Skeletal muscle cell (primary cell): ENCODE data around the gene TWIST1.

Source experiments
- DNase-seq: peaks from one replicate; pipeline ENCODE4 v3.0.0-alpha.2; 2010; ENCODE audit warnings: low read depth
- H3K4me3 ChIP-seq: 2 replicates; pipeline ENCODE4 v1.5.1; 2011; ENCODE audit warnings: low read depth, mild to moderate bottlenecking, control low read depth, low read length, moderate library complexity

The TWIST1 gene

DNA sequence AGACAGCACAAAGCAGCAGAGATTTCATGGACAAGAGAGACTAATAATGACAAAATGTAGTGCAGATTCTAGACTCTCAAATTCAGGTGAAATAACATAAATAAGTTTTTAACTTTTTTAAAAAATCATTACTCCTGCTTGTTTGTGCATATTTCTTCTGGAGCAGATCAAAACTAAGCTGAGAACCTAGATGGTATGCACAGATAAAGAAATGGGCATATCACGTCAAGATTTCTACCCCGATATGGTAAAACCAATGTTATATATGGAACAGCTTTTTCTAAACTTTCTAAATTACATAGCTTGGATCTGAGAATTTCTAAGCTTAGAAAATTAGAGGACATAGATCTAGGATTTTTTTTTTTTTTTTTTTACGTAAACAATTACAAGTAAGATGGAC, 18.2 kb downstream of the TWIST1 start:
- DNase-seq: no peak
- no peak overlapping the region for H3K4me3 ChIP-seq

DNA sequence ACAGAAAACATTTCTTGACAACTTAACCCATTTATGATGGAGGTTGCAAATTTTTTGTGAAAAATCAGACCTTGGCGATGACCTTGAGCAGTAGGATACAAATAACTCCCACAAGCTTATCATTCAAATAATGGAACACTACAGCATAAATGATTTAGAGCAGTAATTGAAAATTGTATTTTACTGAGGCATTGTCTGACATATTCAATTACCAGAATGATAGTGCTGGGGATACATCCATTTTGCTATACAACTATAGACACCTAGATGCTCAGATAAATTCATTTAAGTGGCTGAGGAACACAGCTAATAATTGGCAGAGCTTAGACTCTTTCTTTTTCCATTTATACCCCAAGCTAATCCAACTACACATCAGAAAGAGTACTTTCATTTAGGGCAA, 18.9 kb downstream of the TWIST1 start:
- no peak overlapping the region for H3K4me3 ChIP-seq
- no peak for DNase-seq

DNA sequence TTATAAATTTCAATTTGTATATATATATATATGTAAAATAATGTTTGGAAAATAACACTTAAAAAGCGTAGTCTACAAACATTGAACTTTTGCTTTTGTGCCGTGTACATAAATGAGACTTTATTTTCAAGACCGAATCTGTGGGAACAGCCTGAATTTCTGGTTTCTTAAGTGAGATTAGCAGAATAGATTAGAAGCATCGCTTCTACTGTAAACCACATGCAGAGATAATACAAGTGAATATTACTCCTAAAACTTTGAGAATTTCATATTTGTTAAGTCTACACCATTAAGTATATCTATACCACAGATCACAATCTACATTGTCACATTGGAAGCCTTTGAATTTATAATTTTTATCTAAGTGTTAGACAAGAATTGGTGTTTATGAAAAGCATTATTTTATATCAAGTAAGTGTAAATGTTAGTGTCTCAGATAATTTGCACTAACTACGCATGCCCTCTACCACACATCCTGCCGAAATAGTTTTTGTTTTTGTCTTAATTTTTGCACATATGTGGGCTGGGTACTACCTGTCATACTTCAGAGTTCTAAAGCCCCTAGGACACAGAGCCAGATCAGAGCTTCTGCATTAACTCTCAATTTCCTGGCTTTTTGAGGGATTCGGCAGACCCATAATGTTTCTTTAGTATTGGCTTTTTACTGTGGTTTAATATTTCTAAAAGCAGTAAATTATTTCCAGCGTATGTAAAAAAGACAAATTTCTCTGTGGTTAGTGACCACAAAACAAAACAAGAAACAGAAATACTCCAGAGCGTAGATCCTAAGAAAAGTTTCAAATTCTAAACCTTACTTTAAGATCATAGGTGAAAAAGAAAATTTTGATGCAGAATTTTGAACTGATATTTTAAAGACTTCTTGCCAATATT, 20.0 kb downstream of the TWIST1 start:
- H3K4me3 ChIP-seq: no peak overlapping the region
- no peak for DNase-seq

DNA sequence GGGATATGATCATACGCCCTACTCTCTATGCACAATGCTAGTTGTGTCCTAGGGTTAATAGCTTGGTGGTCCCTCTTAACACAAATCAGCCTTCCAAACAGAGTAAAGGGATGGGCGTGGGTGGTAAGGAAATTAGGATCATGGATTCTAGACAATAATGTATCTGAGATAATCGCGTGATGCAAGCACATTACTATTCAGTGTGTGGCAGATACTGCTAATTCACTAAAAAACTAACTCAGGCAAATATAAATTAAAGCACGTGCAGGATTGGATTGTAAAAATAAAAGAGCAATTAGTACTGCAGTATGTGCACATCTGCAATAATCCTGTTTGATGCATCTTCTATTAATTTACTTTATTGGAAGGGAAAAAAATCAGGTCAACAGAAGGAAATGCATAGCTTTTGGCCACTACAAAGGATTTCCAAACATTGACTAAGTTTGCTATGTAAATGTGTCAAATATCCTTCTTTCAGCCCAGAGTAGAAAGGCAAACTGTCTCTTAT, 22.0 kb downstream of the TWIST1 start:
- DNase-seq: no peak
- H3K4me3 ChIP-seq: no peak overlapping the region

DNA sequence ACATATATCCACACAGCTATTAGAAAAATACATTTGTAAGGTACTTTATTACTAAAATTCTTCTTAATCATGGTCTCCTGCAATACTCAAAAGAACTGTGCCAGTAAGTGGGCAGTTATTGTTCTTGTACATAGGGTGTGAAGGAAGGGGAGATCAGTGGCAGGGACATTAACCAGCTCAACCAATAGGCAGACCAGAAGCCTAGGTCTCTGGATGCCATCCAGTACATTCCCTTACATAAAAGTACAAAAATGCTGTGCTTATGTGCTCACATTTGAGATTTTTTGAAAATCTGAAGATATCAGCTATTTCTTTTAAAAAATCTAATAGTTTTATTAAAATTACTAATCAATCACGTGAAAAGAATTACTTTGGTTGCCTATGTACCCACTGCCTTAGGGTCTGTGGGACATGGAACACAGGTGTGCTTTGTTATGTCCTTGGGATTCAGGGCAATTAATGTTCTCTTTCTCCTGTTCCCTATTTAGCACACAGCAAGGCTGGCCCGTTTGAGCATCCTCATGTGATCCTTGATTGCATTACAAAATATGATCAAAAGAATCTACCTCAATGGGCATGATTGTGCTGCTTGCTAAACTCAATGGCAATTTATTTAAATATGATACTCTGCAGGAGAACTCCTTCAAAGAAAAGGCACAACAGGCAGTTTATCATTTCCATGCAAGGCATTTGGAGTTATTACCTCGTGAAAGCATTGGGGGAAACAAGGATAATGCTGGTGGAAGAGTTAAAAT, 22.7 kb downstream of the TWIST1 start:
- H3K4me3 ChIP-seq: no peak overlapping the region
- no peak for DNase-seq

DNA sequence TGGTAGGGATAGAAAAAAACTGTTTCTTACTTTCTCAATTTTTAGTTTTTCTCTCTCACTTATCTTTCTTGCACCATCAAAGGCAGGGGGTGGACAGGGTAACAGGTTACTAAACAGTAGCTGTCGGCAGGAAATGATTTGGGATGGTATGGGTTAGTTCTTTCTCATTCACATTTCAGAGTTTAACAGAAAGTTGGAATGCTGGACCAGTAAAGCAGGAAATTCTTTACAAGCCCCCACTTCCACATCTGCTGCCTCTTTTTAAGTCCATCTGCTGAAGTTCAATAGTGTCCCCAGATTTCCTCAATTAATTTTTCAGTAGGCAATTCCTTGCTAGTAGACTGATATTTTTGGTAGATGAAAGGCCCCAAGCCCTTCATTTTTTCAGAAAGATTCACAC, 23.3 kb downstream of the TWIST1 start:
- H3K4me3 ChIP-seq: no peak overlapping the region
- DNase-seq: no peak

DNA sequence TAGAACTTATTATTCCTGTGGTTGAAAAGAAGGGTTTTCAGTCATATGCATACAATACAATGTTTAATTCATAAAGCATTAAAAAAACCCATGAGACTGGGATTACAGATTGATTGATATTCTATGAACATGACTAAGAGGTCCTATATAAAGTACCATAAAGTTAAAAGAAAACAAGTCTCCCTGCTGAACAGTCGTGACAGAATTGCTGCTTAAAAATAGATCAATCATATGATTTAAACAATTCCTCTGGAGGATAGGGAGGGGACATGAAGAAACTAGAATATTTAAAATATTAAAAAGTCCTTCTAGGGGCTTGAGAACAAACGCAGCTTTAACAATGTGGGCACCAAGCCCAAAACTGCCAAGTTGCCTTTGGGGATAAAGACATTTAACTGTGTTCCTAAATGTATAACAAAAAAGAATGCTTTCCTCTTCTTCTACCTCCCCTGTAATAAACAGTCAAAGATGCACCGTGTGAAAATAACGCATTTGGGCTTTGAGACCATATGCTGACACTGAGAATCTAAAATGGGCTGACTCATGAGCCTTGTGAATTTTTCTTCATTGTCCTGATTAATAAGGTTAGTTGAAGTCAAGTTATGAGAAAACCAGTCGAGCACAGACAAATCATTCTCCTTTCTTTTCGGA, 25.8 kb downstream of the TWIST1 start:
- no peak for DNase-seq

DNA sequence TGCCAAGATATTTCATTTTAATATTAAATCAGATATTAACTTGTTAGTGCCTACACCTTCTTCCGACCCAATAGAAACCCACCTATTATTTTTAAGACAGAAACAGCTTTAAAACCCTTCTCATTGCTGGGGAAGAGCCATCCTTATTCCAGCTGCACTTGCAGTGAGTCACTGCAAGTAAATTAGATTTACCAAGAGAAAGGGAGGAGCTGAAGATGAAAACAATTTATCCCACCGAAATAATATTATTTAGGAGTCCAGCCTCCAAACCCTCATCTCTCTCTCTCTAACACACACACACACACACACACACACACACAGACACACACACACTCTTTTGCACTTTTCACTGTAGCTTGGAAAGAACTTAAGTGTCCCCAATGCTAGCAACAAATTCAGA, 26.9 kb downstream of the TWIST1 start:
- H3K4me3 ChIP-seq: no peak overlapping the region
- DNase-seq: no peak

More for the DNA sequence above, 25.8 kb downstream of the TWIST1 start:
- no peak overlapping the region for H3K4me3 ChIP-seq

DNA sequence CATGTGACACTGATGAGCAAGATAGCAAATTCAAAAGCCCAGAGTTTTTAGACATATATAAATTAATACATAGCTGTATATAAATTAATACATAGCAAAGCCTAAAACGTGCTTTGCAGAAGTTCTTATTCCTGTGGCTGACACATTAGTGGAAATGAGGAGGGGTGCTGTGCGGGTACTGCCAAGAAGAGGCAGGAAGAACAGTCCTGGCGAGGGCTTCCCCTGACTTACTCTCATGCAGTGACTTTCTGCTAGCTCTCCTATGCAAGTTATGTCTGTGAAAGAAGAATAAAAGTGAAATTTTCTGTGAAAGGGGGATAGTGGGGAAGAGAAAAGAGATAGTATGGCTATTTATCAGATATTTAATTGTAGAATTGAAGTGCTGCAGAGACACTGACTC, 27.6 kb downstream of the TWIST1 start:
- no peak overlapping the region for H3K4me3 ChIP-seq
- no peak for DNase-seq

DNA sequence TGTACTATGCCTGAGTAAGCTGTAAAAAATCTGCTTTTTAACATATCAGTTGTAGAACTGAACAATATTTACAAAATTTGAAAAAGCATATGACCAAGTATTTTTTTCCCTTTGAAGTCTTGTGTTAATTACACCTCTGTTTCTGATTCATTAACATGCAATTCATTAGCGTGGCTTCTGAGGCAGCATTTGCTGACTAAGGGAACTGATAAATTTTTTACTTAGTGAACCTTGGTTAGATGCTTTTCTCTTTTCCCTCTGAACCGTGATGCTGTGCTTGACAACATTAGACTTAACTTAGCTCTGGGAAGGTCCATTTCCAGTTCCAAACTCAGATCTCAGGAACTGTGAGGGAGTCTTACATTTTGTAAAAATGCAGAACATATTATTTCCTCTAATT, 28.1 kb downstream of the TWIST1 start:
- no peak for DNase-seq
- H3K4me3 ChIP-seq: no peak overlapping the region

DNA sequence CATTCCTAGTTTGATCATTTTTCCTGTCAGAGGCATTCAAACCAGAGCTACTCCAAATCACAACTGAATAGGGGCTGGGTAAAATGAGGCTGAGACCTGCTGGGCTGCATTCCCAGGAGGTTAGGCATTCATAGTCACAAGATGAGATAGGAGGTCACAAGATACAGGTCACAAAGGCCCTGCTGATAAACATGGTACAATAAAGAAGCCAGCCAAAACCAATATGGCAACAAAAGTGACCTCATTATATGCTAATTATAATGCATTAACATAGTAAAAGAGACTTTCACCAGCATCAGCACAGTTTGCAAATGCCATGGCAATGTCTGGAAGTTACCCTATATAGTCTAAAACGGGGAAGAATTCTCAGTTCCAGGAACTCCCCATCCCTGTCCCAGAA, 37.3 kb downstream of the TWIST1 start:
- no peak for DNase-seq

DNA sequence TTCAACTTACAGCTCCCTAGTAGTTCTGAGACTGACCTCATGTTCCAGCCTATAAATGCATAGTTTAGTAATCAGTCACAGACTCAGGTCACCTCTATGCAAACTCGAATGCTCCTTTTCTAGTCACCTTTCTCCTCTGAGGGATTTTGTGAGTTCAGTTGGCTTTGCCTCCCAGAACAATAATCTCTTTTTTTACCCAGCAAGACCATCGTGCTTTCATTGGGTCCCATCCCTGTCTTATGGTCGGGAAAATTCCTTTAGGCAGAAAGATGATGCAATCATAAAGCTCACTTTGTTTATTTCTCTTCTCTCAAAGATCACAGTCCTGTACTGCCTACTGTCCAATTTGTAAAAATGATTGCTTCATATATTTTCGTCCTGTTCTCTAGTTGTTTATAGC, 38.4 kb downstream of the TWIST1 start:
- DNase-seq: peak; percentile 31
- H3K4me3 ChIP-seq: no peak overlapping the region

More for the DNA sequence above, 37.3 kb downstream of the TWIST1 start:
- no peak overlapping the region for H3K4me3 ChIP-seq

DNA sequence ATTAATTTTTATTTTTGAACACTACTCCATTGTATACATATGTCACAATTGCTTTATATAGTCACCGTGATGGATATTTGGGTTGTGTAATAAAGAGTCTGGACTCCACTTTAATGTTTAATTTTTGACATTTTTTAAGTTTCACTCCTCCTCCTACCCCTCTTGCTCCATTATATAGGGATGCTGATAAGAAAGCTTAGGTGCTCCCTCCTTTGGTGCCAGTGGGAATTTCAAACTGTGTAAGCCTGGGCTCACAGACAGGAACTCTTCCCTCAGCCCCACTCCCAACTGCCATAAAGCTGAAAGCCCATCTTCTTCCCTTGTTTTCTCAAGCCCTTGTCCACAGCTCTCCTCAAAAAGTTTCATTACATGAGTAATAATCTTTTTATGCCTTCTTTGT, 47.6 kb downstream of the TWIST1 start:
- no peak for DNase-seq
- H3K4me3 ChIP-seq: no peak overlapping the region

DNA sequence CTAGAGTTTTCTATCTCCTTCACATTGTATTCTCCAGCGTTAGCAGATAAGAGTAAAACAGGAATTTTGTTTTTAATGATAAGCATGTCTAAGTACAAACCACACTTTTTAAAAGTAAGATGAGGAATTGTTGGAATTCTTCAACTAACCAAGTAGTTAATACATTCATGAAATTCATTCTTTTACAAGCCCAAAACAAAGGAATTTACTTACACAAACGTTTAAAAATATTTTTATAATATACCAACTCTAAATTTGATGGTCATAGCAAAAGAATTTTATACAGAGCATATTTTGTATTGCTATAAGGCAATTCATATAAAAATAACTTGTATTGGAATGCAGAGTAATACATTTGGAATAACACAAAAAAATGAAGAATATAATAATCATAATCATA, 51.3 kb downstream of the TWIST1 start:
- H3K4me3 ChIP-seq: no peak overlapping the region
- no peak for DNase-seq
